A673 (cell line): Measurements from ENCODE around the gene ALOXE3. TPM values are rescaled to one million over a fixed set of nuclear protein-coding genes. Genes with fewer than 3 reads are reported as not detected.
A peak's percentile ranks its signal among the peaks of the same experiment; 100 is the strongest.

Experiments
- BruUV-seq: library from RNA; stranded (reverse); fragments of 400-500 nt; replicated peaks from 2 replicates; lab custom pipeline; 2021; lab: Mats Ljungman, UMichigan
- CTCF ChIA-PET: fragments of 300-600 bp; sonication (Branson Sonifier 250); formaldehyde crosslinking; loops from one replicate; lab custom pipeline; 2022; ENCODE audit warnings: antibody characterized with exemption; lab: Charles Lee
- POLR2A ChIA-PET: fragments of 300-600 bp; sonication (Branson Sonifier 250); formaldehyde crosslinking; loops from one replicate; lab custom pipeline; 2022; ENCODE audit warnings: antibody characterized with exemption; ENCODE audit not compliant: low non-redundant PET; lab: Charles Lee
- DNase-seq: peaks from one replicate; pipeline ENCODE4 v3.0.0-alpha.2; 2015; ENCODE audit warnings: low spot score
- H3K27ac ChIP-seq: fragments of 200-600 bp; sonication (generic); 2 replicates; pipeline ENCODE4 v1.5.1; 2016; ENCODE audit warnings: mixed run types, low read depth, mild to moderate bottlenecking, mixed read lengths, antibody characterized with exemption, low read length; ENCODE audit not compliant: poor library complexity, severe bottlenecking
- H3K27me3 ChIP-seq: fragments of 200-600 bp; sonication (generic); replicated peaks from 2 replicates; pipeline ENCODE4 v1.6.1; 2017; ENCODE audit warnings: mixed run types, low read depth, mild to moderate bottlenecking, mixed read lengths, antibody characterized with exemption, low read length; ENCODE audit not compliant: insufficient read depth, poor library complexity
- H3K36me3 ChIP-seq: fragments of 200-600 bp; sonication (generic); 2 replicates; pipeline ENCODE4 v1.6.1; 2016; ENCODE audit warnings: mixed run types, mild to moderate bottlenecking, mixed read lengths, antibody characterized with exemption, low read length; ENCODE audit not compliant: insufficient read depth, poor library complexity, severe bottlenecking
- H3K4me1 ChIP-seq: fragments of 200-600 bp; sonication (generic); 2 replicates; pipeline ENCODE4 v1.6.1; 2017; ENCODE audit warnings: mixed run types, mild to moderate bottlenecking, mixed read lengths, antibody characterized with exemption, low read length; ENCODE audit not compliant: insufficient read depth, poor library complexity, severe bottlenecking
- H3K4me3 ChIP-seq: fragments of 200-600 bp; sonication (generic); 2 replicates; pipeline ENCODE4 v1.5.1; 2016; ENCODE audit warnings: low read depth, mixed run types, mild to moderate bottlenecking, mixed read lengths, low read length; ENCODE audit not compliant: poor library complexity, severe bottlenecking
- H3K9me3 ChIP-seq: fragments of 200-600 bp; sonication (generic); 2 replicates; pipeline ENCODE4 v1.6.1; 2016; ENCODE audit warnings: mixed run types, low read depth, mild to moderate bottlenecking, mixed read lengths, antibody characterized with exemption, low read length; ENCODE audit not compliant: poor library complexity, severe bottlenecking
- CTCF ChIP-seq: fragments of 300-800, 200-600 bp; sonication (generic); conservative IDR thresholded peaks from 2 replicates; pipeline ENCODE4 v1.5.1; 2017; ENCODE audit warnings: low read depth, mild to moderate bottlenecking, antibody characterized with exemption, low read length, moderate library complexity, mixed read lengths
- EZH2 ChIP-seq: fragments of 200-600 bp; sonication (generic); IDR thresholded peaks from 2 replicates; pipeline ENCODE4 v1.6.1; 2017; ENCODE audit warnings: borderline replicate concordance, low read depth, mild to moderate bottlenecking, mixed read lengths, antibody characterized with exemption, low read length; ENCODE audit not compliant: poor library complexity, severe bottlenecking
- intact Hi-C: fragments of 100-400 bp; cut with micrococcal nuclease; formaldehyde crosslinking; loops from one replicate; pipeline ENCODE4 v1.10.0; 2022; ENCODE audit not compliant: unreplicated experiment
- total RNA-seq: library from RNA; stranded (reverse); gene quantifications from 2 replicates; pipeline ENCODE4 v1.2.3, GENCODE V29; 2021

ALOXE3 gene
- total RNA-seq, 1 experiment from 2014 or later: not detected

DNA sequence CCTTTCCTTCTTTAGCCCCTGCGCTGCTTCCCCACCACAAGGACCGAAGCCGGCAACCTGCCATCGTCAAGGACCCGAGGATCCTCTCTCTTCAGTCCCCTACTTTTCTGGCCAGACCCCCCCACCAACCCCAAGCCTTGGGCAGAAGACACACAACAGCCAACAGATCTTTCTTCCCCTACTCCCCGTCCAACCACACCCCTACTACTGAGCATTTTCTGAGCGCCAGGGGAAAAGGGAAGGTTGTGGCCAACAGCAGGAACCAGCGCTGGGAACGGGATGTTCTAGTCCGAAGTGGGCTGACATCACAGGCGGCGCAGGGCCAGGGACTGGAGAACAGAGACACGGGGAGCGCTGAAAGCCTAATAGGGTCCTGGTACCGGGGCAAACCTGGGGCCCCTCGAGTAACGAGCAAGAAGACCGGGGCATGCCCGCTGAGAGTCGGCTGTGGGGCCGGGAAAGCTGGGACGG, 33.4 kb upstream of the ALOXE3 start:
- intact Hi-C loops: loop anchor here (1.0 kb wide), 1 partner anchor 12 kb away; no protein-coding TSS in a partner anchor

DNA sequence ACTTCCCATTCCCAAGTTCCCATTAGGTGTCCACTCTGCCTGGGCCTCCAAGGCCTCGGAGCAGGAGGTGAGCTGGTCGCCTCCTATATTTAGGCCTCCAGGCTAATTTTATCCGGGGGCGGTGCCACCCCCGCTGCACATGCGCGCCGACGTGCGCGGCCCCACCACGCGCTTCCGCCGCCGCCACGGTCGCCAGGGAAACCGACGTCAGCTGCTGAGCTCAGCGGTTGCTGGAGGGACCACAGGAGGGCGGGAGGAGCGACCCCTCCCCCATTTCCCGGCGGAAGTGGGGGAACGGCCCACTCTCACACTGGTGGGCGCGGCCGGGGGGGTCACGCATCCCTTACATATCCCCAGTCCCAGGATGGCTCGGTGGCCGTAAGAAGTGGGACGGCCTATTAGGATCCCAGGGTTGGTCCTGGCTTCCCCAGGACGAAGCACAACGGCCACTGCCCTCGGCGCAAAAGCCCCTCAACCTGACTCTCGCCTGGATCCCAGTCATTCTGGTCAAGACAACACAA, 32.9 kb upstream of the ALOXE3 start:
- Histone ChIP-seq H3K27me3 (no peaks in the 10 kb centered on the region), H3K27ac (peak overlapping the region; percentile 97), H3K4me3 (peak overlapping the region; percentile 83), H3K4me1 (peaks cover 43% of the 10 kb centered on the region), H3K9me3 (no peaks in the 10 kb centered on the region), H3K36me3 (peaks cover 39% of the 10 kb centered on the region)
- TF ChIP-seq CTCF (no peak), EZH2 (no peak)
- TSS peak; percentile 19 for BruUV-seq
- intact Hi-C loops: no loop called here
- DNase-seq: peak; percentile 91
- ChIA-PET POLR2A (interaction anchor here (0.9 kb wide), 1 partner anchor 22 kb away, joined by 7 read pairs; no protein-coding TSS in a partner anchor), CTCF (no interaction called here)

More for the DNA sequence above, 33.4 kb upstream of the ALOXE3 start:
- H3K36me3 ChIP-seq: peaks cover 34% of the 10 kb centered on the region
- TF ChIP-seq CTCF (no peak), EZH2 (no peak)
- TSS peak; percentile 85 for BruUV-seq
- ChIA-PET CTCF (no interaction called here), POLR2A (interaction anchor here (0.6 to 1.0 kb wide), 3 partner anchors 16 to 21 kb away, joined by 3 to 7 read pairs (median 6); no protein-coding TSS in a partner anchor)
- H3K27ac ChIP-seq: peak overlapping the region; percentile 97
- peak overlapping the region; percentile 83 for H3K4me3 ChIP-seq
- no peaks in the 10 kb centered on the region for H3K27me3 ChIP-seq
- DNase-seq: peak; percentile 59
- H3K9me3 ChIP-seq: no peaks in the 10 kb centered on the region
- peaks cover 43% of the 10 kb centered on the region for H3K4me1 ChIP-seq

- H3K27me3 ChIP-seq: no peaks in the 10 kb centered on the region
- POLR2A ChIA-PET: interaction anchor here (0.9 kb wide), 1 partner anchor 23 kb away, joined by 7 read pairs; no protein-coding TSS in a partner anchor
- H3K4me1 ChIP-seq: peaks cover 37% of the 10 kb centered on the region
- BruUV-seq: no TSS peak
- TF ChIP-seq EZH2: no peak
- no peak for TF ChIP-seq CTCF
- peak overlapping the region; percentile 83 for H3K4me3 ChIP-seq
- peaks cover 47% of the 10 kb centered on the region for H3K36me3 ChIP-seq
- peak overlapping the region; percentile 97 for H3K27ac ChIP-seq
- intact Hi-C loops: no loop called here
- CTCF ChIA-PET: no interaction called here
- no peak for DNase-seq
- H3K9me3 ChIP-seq: no peaks in the 10 kb centered on the region
Measured at GRCh38 chr17:8150194-8151119, 32.1 kb upstream of the ALOXE3 start.
